SH-SY5Y (cell line): Measurements from ENCODE around the gene FMNL1.

Experiments
- GATA2 ChIP-seq: IDR thresholded peaks from 2 replicates; pipeline ENCODE4 v1.6.1; 2011; ENCODE audit warnings: mild to moderate bottlenecking, low read depth, low read length
- GATA3 ChIP-seq: IDR thresholded peaks from 2 replicates; pipeline ENCODE4 v1.6.1; 2011; ENCODE audit warnings: low read depth, mild to moderate bottlenecking, low read length, moderate library complexity

The FMNL1 gene

DNA sequence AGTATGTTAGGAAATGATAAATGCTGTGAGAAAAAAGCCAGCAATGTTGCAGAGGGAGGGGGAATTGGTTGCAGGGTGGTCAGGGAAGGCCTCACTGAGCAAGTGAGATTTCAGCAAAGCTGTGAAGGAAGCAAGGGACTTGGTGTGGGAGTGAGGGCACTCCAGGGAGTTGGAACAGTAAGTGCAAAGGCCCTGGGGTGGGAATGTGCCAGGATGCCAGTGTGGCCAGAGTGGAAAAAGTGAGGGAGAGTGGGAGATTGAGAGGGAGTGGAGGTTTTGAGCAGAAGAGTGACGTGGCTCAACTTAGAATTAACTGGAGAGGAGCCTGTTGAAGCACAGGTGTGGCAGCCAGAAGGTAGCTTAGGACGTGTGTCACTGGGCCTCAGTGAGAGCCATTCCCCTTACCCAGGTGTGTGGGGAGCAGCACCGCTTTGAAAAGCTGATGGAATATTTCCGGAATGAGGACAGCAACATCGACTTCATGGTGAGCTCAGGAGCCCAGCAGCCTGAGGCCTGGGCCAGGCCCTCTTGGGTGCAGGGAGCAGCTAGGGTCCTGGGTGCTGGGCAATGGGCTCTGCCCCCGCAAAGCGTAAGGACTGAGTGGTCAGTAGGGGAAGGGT, 16.6 kb downstream of the FMNL1 start:
- TF ChIP-seq GATA3 = no peak
- no peak for TF ChIP-seq GATA2

DNA sequence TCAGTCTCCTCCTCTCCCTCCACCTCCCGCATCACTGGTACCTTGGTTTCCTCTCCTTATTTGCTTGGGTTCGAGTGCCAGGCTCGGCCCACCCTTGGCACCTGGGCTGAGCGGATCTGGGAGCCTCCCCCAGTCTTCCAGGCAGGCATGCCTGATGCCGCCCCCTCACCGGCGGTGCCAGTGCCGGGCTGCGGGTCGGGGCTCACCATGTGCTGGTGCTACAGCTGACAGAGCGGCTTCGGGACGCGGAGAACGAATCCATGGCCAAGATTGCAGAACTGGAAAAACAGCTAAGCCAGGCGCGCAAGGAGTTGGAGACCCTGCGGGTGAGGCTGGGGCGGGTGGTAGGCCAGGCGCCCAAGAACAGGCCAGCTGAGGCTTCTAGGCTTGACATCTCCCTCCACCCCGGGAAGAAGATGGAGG, 19.2 kb downstream of the FMNL1 start:
- TF ChIP-seq GATA2 (no peak), GATA3 (no peak)

GRCh38 chr17:45241328-45242028, 19.8 kb downstream of the FMNL1 start:
- no peak for TF ChIP-seq GATA2
- no peak for TF ChIP-seq GATA3

DNA sequence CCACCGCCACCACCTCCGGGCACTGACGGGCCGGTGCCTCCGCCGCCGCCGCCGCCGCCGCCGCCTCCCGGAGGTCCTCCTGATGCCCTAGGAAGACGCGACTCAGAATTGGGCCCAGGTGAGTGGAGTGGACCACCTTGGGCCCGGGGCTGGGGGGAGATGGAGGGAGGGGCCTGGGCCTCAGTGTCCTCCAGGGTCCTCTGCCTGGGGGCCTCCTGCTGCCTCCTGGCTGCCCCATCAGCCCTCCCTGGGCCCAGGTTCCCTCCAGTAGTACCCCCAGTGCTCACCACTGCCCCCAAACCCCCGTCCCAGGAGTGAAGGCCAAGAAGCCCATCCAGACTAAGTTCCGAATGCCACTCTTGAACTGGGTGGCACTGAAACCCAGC, 20.3 kb downstream of the FMNL1 start:
- TF ChIP-seq GATA2 = no peak
- no peak for TF ChIP-seq GATA3

GRCh38 chr17:45243750-45244149, 22.1 kb downstream of the FMNL1 start:
- TF ChIP-seq GATA2 (no peak), GATA3 (no peak)

DNA sequence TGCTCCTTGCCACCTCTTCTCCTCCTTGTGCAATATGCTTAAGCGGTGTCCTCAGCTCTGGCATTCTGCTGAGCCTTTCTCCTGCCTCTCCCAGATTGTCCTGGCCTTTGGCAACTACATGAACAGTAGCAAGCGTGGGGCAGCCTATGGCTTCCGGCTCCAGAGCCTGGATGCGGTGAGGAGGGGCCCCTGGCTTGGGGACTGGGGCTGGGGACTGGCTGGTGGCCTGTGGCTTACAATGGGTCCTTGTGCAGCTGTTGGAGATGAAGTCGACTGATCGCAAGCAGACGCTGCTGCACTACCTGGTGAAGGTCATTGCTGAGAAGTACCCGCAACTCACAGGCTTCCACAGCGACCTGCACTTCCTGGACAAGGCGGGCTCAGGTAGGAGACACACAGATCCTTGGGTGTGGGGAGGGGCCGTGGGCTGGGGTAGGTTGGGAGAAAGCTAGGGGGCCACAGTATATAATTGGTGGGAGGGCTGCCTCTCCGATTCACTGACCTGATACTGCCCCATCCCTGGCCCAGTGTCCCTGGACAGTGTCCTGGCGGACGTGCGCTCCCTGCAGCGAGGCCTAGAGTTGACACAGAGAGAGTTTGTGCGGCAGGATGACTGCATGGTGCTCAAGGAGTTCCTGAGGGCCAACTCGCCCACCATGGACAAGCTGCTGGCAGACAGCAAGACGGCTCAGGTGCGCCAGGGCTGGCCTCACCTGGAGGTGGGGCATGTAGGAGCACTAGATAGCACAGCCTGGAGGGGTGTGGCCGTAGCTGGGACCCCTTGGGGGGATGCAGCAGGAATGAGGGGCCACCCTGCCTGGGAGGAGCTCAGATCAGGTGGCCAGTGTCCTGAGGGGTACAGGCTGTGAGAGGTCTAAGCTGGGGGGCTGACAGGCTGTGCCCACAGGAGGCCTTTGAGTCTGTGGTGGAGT, 23.3 kb downstream of the FMNL1 start:
- TF ChIP-seq GATA3 (no peak), GATA2 (no peak)

GRCh38 chr17:45246338-45246737, 24.7 kb downstream of the FMNL1 start:
- TF ChIP-seq GATA2 = no peak
- no peak for TF ChIP-seq GATA3

- TF ChIP-seq GATA2 (no peak), GATA3 (no peak)
These were observed 25.3 kb downstream of the FMNL1 start for GRCh38 chr17:45246861-45247428.

DNA sequence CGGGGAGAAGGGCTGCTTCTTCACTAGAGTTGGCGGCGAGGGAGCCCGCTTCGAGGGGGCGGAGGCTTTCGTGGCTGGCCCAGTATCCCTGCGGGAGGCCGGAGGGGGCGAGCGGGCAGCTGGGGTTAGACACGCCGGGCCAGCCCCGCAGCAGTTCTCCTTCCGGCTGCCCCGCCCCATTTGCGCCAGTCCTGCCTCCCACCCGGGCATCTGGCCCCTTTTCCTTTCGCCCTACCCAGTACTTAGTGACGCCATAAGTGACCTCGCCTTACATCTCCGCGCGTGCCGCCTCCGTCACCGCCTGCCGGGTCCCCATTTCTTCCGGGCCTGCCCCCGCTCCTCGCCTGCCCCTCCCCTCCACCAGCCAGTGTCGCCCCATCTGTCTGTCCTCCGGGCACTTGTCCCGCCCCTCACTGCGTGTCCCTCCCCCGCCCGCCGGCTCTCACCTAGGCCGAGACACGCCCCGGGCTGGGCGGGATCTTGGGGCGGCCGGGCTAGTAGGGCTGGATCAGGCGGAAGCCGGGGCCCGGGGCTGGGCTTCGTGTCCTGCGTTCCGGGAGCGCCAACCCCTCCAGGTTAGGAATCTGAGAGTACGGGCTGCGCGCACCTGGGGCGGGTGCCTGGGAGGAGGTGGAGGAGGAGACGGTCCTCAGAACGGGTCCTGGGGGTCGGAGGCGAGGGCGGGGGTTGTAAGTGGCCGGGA, 25.9 kb downstream of the FMNL1 start:
- TF ChIP-seq GATA3 = no peak
- no peak for TF ChIP-seq GATA2

GRCh38 chr17:45248132-45248957, 26.7 kb downstream of the FMNL1 start:
- TF ChIP-seq GATA3 = no peak
- no peak for TF ChIP-seq GATA2

DNA sequence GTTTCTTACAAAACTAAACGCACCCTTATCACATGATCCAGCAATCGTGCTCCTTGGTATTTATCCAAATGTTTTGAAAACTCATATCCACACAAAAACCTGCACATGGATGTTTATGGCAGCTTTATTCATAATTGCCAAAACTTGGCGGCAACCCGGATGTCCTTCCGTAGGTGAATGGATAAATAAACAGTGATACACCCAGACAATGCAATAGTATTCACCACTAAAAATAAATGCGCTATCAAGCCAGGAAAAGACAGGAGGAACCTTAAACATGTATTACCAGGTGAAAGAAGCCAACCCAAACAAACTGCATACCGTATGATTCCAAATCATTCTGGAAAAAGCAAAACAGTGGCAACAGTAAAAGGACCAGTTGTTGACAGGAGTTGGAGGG, 30.2 kb downstream of the FMNL1 start:
- no peak for TF ChIP-seq GATA2
- no peak for TF ChIP-seq GATA3

GRCh38 chr17:45253879-45254278, 32.2 kb downstream of the FMNL1 start:
- no peak for TF ChIP-seq GATA2
- TF ChIP-seq GATA3 = no peak

- TF ChIP-seq GATA2 (no peak), GATA3 (no peak)
These were observed 33.7 kb downstream of the FMNL1 start for GRCh38 chr17:45255358-45255757.
